Tibial nerve (tissue), 4 donors: ENCODE measurements around the gene RXRB. TPM values are rescaled to one million over a fixed set of nuclear protein-coding genes. Genes with fewer than 3 reads are reported as not detected.

Experiments used
- DNase-seq, 2 donors: peaks; one replicate each; pipeline ENCODE4 v3.0.0-alpha.2; 2019; ENCODE audit warnings: low spot score in 2 of 2
- H3K27ac ChIP-seq, 4 donors: fragments of 200-600 bp; sonication (generic) in 3 of 4; one replicate each; pipeline ENCODE4 v1.5.1; 2017 to 2019; ENCODE audit warnings: mild to moderate bottlenecking in 1 of 4
- H3K27me3 ChIP-seq, 2 donors: fragments of 200-600 bp; sonication (generic) in 1 of 2; one replicate each; pipeline versions ENCODE4 v1.5.1 to v1.6.0; 2017 to 2019
- H3K36me3 ChIP-seq, 3 donors: fragments of 200-600 bp; sonication (generic); one replicate each; pipeline ENCODE4 v1.5.1; 2018 to 2019
- H3K4me1 ChIP-seq, 4 donors: fragments of 200-600 bp; sonication (generic) in 3 of 4; one replicate each; pipeline ENCODE4 v1.5.1; 2017 to 2019
- H3K4me3 ChIP-seq, 4 donors: fragments of 200-600 bp; sonication (generic) in 3 of 4; one replicate each; pipeline ENCODE4 v1.5.1; 2017 to 2019; ENCODE audit warnings: mild to moderate bottlenecking in 1 of 4, moderate library complexity in 1 of 4
- H3K9me3 ChIP-seq, 4 donors: fragments of 200-600 bp; sonication (generic) in 3 of 4; one replicate each; pipeline ENCODE4 v1.5.1; 2017 to 2019
- EP300 ChIP-seq, 2 donors: sonication (generic); formaldehyde crosslinking; IDR thresholded peaks; one replicate each; pipeline ENCODE4 v1.6.1; 2017; ENCODE audit warnings: antibody characterized with exemption in 2 of 2, mild to moderate bottlenecking in 1 of 2
- POLR2A ChIP-seq, 2 donors: fragments of 450-650 bp; IDR thresholded peaks; one replicate each; pipeline ENCODE4 v1.6.1; 2017; ENCODE audit warnings: antibody characterized with exemption in 2 of 2, mild to moderate bottlenecking in 2 of 2, moderate library complexity in 2 of 2
- WGBS, 2 donors: methylation state at CpG; one replicate each; pipeline ENCODE4 v1.1.5; 2018; 5-methylcytosine and 5-hydroxymethylcytosine counted together
- total RNA-seq, 4 donors: library from RNA; depleted of rRNA; stranded (reverse); fragments of >200 nt; gene quantifications; one replicate each; pipeline ENCODE4 v1.1.0, GENCODE V29; 2016
- TF ChIP-seq, protein P1 (sequence below), 5 experiments: fragments of 200-600 bp in 3 of 5; fragments of 450-650 bp in 2 of 5; sonication (generic) in 3 of 5; IDR thresholded peaks; one replicate each; pipeline ENCODE4 v1.5.1; 2016 to 2019; ENCODE audit warnings: antibody characterized with exemption in 5 of 5, mild to moderate bottlenecking in 3 of 5, moderate library complexity in 2 of 5

Gene RXRB
- total RNA-seq, 4 donors from 2014 or later: 34.3 to 64.7 (median 43.9) TPM

DNA sequence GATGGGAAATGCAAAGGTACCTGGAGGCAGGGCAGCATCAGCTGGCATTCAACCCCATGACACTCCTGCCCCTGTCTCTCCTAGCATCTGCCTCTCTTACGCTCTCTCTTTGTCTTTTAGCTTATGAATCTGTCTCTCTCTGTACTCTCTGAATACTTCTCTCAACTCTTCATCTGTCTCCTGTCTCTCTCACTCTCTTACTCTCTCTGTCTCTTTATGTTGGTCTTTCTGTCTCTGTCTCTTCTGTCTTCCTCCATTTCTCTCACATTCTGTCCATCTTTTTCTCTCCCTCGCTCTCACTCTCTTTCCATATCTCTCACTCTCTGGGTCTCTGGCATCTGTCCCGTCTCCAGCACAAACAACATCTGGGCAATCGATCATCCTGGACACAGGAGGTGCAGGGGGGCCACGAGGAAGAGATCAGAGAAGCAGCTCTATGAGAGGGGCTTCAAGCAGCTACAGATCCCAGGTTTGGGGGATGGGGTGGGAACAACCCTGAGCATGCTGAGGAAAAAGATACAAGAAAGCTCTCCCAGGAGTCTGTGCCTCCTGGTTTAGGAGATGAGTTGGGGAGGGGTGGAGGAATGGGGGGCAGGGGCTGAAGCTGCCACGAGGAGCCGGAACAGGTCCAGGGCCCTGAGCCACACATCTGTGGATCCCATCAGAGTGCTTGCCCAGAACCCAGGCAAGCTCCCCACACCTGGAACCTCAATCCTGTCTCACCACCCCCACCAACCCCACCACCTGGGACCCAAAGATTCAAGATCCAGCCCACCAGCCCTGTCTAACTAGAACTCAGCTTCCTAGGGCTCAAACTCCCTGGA is 10.6 kb downstream of the RXRB start:
- peaks cover 0 to 28% of the 10 kb centered on the region in 2 donors for H3K27me3 ChIP-seq
- H3K9me3 ChIP-seq: no peaks in the 10 kb centered on the region
- H3K36me3 ChIP-seq: peaks cover 0 to 15% (median 5%) of the 10 kb centered on the region in 3 donors
- DNase-seq: no peak
- peaks cover 0 to 44% (median 15%) of the 10 kb centered on the region in 4 donors for H3K4me1 ChIP-seq
- peak overlapping the region in 1 of 4 donors; percentile 26 for H3K27ac ChIP-seq
- TF ChIP-seq, protein P1, sequence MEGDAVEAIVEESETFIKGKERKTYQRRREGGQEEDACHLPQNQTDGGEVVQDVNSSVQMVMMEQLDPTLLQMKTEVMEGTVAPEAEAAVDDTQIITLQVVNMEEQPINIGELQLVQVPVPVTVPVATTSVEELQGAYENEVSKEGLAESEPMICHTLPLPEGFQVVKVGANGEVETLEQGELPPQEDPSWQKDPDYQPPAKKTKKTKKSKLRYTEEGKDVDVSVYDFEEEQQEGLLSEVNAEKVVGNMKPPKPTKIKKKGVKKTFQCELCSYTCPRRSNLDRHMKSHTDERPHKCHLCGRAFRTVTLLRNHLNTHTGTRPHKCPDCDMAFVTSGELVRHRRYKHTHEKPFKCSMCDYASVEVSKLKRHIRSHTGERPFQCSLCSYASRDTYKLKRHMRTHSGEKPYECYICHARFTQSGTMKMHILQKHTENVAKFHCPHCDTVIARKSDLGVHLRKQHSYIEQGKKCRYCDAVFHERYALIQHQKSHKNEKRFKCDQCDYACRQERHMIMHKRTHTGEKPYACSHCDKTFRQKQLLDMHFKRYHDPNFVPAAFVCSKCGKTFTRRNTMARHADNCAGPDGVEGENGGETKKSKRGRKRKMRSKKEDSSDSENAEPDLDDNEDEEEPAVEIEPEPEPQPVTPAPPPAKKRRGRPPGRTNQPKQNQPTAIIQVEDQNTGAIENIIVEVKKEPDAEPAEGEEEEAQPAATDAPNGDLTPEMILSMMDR (IDR thresholded peaks at IDR 0.05): no peak
- no peak for TF ChIP-seq POLR2A (IDR thresholded peaks at IDR 0.05)
- no peak for TF ChIP-seq EP300 (IDR thresholded peaks at IDR 0.05)
- H3K4me3 ChIP-seq: no peak overlapping the region
- WGBS, 2 donors: 55 to 59% methylated on average over 7 of the region's 7 CpGs

DNA sequence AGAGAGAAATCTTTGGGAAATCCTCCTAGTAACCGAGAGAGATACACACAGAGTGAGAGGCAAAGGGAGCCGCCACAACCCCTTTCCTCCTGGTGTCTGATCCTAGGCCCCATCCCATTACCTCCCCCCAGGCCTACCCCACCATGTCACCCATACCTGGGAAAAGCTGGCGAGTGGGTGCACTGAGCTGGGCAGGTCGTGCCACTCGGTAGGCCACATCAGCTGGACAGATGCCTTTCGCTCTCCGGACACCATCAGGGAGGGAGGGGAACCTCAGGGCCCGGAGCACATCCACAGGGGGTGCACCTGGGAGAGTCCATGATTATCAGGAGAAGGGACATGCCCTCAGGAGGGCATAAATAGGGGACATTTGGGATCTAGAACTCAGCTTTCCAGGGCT is 11.3 kb downstream of the RXRB start:
- peaks cover 0 to 8% (median under 1%) of the 10 kb centered on the region in 3 donors for H3K36me3 ChIP-seq
- H3K27me3 ChIP-seq: peaks cover 0 to 28% of the 10 kb centered on the region in 2 donors
- no peaks in the 10 kb centered on the region for H3K9me3 ChIP-seq
- TF ChIP-seq EP300 (IDR thresholded peaks at IDR 0.05) (no peak), POLR2A (IDR thresholded peaks at IDR 0.05) (no peak)
- TF ChIP-seq, protein P1 (IDR thresholded peaks at IDR 0.05): no peak
- DNase-seq: no peak
- WGBS, 2 donors: 85 to 92% methylated on average over 7 to 8 of the region's 8 CpGs
- H3K27ac ChIP-seq: no peak overlapping the region
- H3K4me3 ChIP-seq: no peak overlapping the region
- H3K4me1 ChIP-seq: peaks cover 0 to 44% (median 15%) of the 10 kb centered on the region in 4 donors

DNA sequence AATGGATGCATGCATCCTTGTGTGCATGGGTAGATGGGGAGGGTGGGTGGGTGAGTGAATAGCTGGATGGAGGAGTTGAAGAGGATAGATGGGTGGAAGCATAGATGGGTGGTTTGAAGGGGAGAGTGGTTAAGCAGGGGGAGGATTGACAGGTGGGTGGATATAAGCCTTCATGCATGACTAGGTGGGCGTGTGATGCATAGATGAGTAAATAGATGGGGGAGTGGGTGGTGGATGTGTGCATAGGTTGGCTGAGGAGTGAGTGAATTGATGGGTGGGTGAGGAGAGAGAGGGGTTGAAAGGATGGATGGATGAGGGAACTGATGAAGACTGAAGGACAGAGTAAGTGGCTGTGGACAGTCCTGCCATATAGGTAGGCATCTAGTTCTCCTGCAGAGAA is 12.7 kb downstream of the RXRB start:
- H3K4me1 ChIP-seq: peaks cover 0 to 31% (median 13%) of the 10 kb centered on the region in 4 donors
- peaks cover 0 to 27% of the 10 kb centered on the region in 2 donors for H3K27me3 ChIP-seq
- WGBS, 2 donors: 91 to 93% methylated on average over 1 of the region's 1 CpG
- peaks cover 0 to 6% (median 0%) of the 10 kb centered on the region in 3 donors for H3K36me3 ChIP-seq
- TF ChIP-seq, protein P1 (IDR thresholded peaks at IDR 0.05): no peak
- TF ChIP-seq EP300 (IDR thresholded peaks at IDR 0.05) (no peak), POLR2A (IDR thresholded peaks at IDR 0.05) (no peak)
- H3K9me3 ChIP-seq: no peaks in the 10 kb centered on the region
- no peak overlapping the region for H3K27ac ChIP-seq
- H3K4me3 ChIP-seq: no peak overlapping the region
- DNase-seq: no peak

DNA sequence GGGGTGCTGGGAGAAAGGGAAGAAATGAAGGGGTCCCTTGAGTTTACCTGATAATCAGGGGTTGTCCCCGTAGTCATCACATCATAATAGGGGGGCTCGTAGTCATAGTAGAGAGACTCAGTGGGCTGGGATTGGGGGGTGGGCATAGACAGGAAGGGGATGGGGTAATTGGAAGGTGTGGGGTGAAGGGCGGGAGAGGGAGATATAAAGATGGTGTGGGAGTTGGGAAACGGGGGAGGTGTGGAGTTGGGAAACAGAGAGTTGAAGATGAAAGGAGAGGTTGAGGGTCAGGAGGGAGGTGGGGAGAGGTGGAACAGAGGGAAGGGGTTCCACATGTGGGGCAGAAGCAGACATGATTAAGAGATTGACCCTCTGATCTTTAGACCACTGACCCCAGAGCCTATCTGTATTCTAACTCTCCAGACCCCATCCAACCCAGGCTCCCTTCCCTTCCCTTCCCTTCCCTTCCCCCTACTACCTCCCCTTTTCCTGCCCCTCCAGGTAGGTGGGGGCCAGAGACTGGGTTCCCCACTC is 14.7 kb downstream of the RXRB start:
- Histone ChIP-seq H3K27ac (no peak overlapping the region), H3K36me3 (peaks cover 0 to 6% (median 0%) of the 10 kb centered on the region in 3 donors), H3K4me1 (peaks cover 0 to 10% (median 0%) of the 10 kb centered on the region in 4 donors), H3K27me3 (peaks cover 0 to 10% of the 10 kb centered on the region in 2 donors), H3K9me3 (no peaks in the 10 kb centered on the region), H3K4me3 (no peak overlapping the region)
- WGBS, 2 donors: 86 to 88% methylated on average over 4 of the region's 4 CpGs
- TF ChIP-seq EP300 (IDR thresholded peaks at IDR 0.05): no peak
- DNase-seq: no peak

DNA sequence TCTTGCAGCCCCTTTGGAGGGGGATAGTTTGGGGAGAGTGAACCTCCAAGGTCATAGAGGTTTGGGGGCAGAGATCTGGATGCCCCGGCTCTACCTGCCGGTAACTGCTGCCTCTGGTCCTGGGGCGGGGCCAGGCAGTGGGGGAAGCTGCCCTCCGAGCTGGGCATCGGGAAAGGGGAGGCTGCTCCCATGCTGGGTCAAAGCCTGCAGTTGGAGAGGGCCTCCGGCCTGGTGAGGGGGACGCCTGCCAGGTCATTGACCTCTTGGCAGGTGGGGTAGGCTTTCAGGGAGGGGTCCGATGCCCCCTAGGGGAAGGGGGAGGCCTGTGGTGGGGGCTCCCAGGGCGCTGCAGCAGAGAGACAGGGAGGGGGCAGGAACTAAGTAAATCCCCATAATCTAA is 15.3 kb downstream of the RXRB start:
- H3K9me3 ChIP-seq: no peaks in the 10 kb centered on the region
- H3K36me3 ChIP-seq: peaks cover 0 to 6% (median 0%) of the 10 kb centered on the region in 3 donors
- no peak overlapping the region for H3K27ac ChIP-seq
- peaks cover 0 to 4% (median 0%) of the 10 kb centered on the region in 4 donors for H3K4me1 ChIP-seq
- peaks cover 0 to 10% of the 10 kb centered on the region in 2 donors for H3K27me3 ChIP-seq
- DNase-seq: no peak
- no peak for TF ChIP-seq EP300 (IDR thresholded peaks at IDR 0.05)
- TF ChIP-seq, protein P1 (IDR thresholded peaks at IDR 0.05): no peak
- TF ChIP-seq POLR2A (IDR thresholded peaks at IDR 0.05): no peak
- 76 to 85% methylated on average over 6 to 9 of the region's 9 CpGs for WGBS, 2 donors
- H3K4me3 ChIP-seq: no peak overlapping the region
